DOHH2 (cell line): ENCODE data around the gene STT3B.

Experiments used
- EZH2phosphoT487 ChIP-seq: fragments of 200-600 bp; sonication (generic); IDR thresholded peaks from 2 replicates; pipeline ENCODE4 v1.6.1; 2017; ENCODE audit warnings: borderline replicate concordance, mild to moderate bottlenecking, antibody characterized with exemption, low read length, moderate library complexity, mixed read lengths
- TF ChIP-seq, protein P1 (sequence below): fragments of 200-600 bp; sonication (generic); IDR thresholded peaks from one replicate; pipeline ENCODE4 v1.5.1; 2014; ENCODE audit warnings: antibody characterized with exemption, mild to moderate bottlenecking, low read depth, low read length; ENCODE audit not compliant: poor library complexity, severe bottlenecking

DNA sequence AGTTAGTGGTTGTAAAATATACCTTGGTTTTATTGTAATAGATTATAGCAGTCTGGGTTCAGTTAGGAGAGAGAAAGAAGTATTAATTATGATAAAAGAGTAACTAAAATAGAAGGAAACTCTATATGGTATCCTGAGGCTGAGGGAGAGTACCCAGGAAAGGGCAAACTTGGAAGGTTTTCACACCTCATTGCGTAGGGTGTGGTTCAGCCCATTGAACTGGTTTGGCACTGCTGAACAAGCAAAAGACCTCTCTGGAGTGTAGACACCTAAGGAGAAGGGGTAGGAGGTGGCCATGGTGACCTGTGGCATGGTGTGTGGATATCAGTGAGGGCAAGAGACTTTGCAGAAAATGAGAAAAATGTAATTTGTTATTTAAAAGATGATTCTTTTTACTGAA is 63.5 kb downstream of the STT3B start:
- TF ChIP-seq, protein P1, sequence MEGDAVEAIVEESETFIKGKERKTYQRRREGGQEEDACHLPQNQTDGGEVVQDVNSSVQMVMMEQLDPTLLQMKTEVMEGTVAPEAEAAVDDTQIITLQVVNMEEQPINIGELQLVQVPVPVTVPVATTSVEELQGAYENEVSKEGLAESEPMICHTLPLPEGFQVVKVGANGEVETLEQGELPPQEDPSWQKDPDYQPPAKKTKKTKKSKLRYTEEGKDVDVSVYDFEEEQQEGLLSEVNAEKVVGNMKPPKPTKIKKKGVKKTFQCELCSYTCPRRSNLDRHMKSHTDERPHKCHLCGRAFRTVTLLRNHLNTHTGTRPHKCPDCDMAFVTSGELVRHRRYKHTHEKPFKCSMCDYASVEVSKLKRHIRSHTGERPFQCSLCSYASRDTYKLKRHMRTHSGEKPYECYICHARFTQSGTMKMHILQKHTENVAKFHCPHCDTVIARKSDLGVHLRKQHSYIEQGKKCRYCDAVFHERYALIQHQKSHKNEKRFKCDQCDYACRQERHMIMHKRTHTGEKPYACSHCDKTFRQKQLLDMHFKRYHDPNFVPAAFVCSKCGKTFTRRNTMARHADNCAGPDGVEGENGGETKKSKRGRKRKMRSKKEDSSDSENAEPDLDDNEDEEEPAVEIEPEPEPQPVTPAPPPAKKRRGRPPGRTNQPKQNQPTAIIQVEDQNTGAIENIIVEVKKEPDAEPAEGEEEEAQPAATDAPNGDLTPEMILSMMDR, result no peak
- TF ChIP-seq EZH2phosphoT487, result no peak
